ENCODE measurements around the gene PATE4. TPM values are rescaled to one million over a fixed set of nuclear protein-coding genes. Genes with fewer than 3 reads are reported as not detected.
A peak's percentile ranks its signal among the peaks of the same experiment; 100 is the strongest.

PATE4 gene
- polyA plus RNA-seq, 1 of the 3 experiments (the other 2 are of a cell fraction), result not detected

- no peak overlapping the region for H2AFZ ChIP-seq (ENCODE audit: low read depth)
- H3K27ac ChIP-seq (ENCODE audit: low read depth in 2 of 2, low read length in 1 of 2), result no peak overlapping the region
- H3F3A ChIP-seq (replicated peaks; ENCODE audit: insufficient read depth), result peaks cover 3% of the 10 kb centered on the region
- DNase-seq, result no peak
- WGBS (ENCODE audit: low lambda C conversion rate), result 73% methylated on average over 8 of the region's 8 CpGs
- POLR2A ChIA-PET, result no interaction called here
- no peak for TF ChIP-seq MAX (IDR thresholded peaks at IDR 0.05; ENCODE audit: low read depth)
- TF ChIP-seq RXRA (IDR thresholded peaks at IDR 0.05; ENCODE audit: borderline replicate concordance, low read depth), result no peak
- TF ChIP-seq ELF1 (IDR thresholded peaks at IDR 0.05), result no peak
- TF ChIP-seq, protein P1, sequence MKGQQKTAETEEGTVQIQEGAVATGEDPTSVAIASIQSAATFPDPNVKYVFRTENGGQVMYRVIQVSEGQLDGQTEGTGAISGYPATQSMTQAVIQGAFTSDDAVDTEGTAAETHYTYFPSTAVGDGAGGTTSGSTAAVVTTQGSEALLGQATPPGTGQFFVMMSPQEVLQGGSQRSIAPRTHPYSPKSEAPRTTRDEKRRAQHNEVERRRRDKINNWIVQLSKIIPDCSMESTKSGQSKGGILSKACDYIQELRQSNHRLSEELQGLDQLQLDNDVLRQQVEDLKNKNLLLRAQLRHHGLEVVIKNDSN (IDR thresholded peaks at IDR 0.05; ENCODE audit: borderline replicate concordance, low read depth), result no peak
- TF ChIP-seq TEAD4 (IDR thresholded peaks at IDR 0.05; ENCODE audit: borderline replicate concordance, insufficient read depth), result no peak
- no peak for TF ChIP-seq FOSL2 (IDR thresholded peaks at IDR 0.05; ENCODE audit: borderline replicate concordance, low read depth)
- no peaks in the 10 kb centered on the region for H3K9me2 ChIP-seq
- no peaks in the 10 kb centered on the region for H3K27me3 ChIP-seq (ENCODE audit: insufficient read depth)
- H3K4me3 ChIP-seq (ENCODE audit: low read depth in 2 of 2, low read length in 1 of 2), result no peak overlapping the region
- H3K36me3 ChIP-seq (replicated peaks in 1 of 2; ENCODE audit: control insufficient read depth in 1 of 2, insufficient read depth in 2 of 2, low read length in 1 of 2), result no peaks in the 10 kb centered on the region
- CTCF ChIA-PET, result interaction anchor here (0.7 kb wide), 1 partner anchor 286 kb away, joined by 3 read pairs; no protein-coding TSS in a partner anchor
- no peak overlapping the region for H3K4me2 ChIP-seq
- H3K9ac ChIP-seq, result no peak overlapping the region
- H4K20me1 ChIP-seq (ENCODE audit: insufficient read depth), result no peaks in the 10 kb centered on the region
- no peaks in the 10 kb centered on the region for H3K9me3 ChIP-seq
- H3K79me2 ChIP-seq (ENCODE audit: insufficient read depth), result 0 out of 2 replicates have a peak, but pooled peaks cover 1% of the 10 kb centered on the region
- no peaks in the 10 kb centered on the region; a peak in 1 of 4 replicates for H3K4me1 ChIP-seq (ENCODE audit: control insufficient read depth in 1 of 2, insufficient read depth in 2 of 2, low read depth in 1 of 2, low read length in 1 of 2)
These were observed 50.3 kb downstream of the PATE4 start for GRCh38 chr11:125883375-125883774.

- H3K79me2 ChIP-seq (ENCODE audit: insufficient read depth), result peaks cover 11% of the 10 kb centered on the region; the same call in 1 of the 2 replicates
- peaks cover 0 to under 1% of the 10 kb centered on the region in 2 experiments for H3K36me3 ChIP-seq (replicated peaks in 1 of 2; ENCODE audit: control insufficient read depth in 1 of 2, insufficient read depth in 2 of 2, low read length in 1 of 2)
- H3K4me3 ChIP-seq (ENCODE audit: low read depth in 2 of 2, low read length in 1 of 2), result peak overlapping the region in 1 of 2 experiments; percentile 82; a peak in 1 of 4 replicates
- H3K4me1 ChIP-seq (ENCODE audit: control insufficient read depth in 1 of 2, insufficient read depth in 2 of 2, low read depth in 1 of 2, low read length in 1 of 2), result no peaks in the 10 kb centered on the region; a peak in 2 of 4 replicates
- ChIA-PET CTCF (interaction anchor here (0.9 to 3.6 kb wide), 4 partner anchors 10 to 458 kb away, joined by 3 to 22 read pairs (median 4); no protein-coding TSS in a partner anchor), POLR2A (interaction anchor here (1.3 to 1.5 kb wide), 3 partner anchors 12 to 294 kb away, joined by 3 to 11 read pairs (median 6); partner anchors contain the start of genes PUS3 and STT3A)
- DNase-seq, result no peak
- no peaks in the 10 kb centered on the region for H3K27me3 ChIP-seq (ENCODE audit: insufficient read depth)
- H3K9me3 ChIP-seq, result no peaks in the 10 kb centered on the region
- H3K27ac ChIP-seq (ENCODE audit: low read depth in 2 of 2, low read length in 1 of 2), result no peak overlapping the region
- peaks cover 13% of the 10 kb centered on the region for H3F3A ChIP-seq (replicated peaks; ENCODE audit: insufficient read depth)
- H3K9ac ChIP-seq, result no peak overlapping the region
- H3K4me2 ChIP-seq, result no peak overlapping the region
- no peaks in the 10 kb centered on the region for H4K20me1 ChIP-seq (ENCODE audit: insufficient read depth)
- 92% methylated on average over 13 of the region's 24 CpGs for WGBS (ENCODE audit: low lambda C conversion rate)
- H2AFZ ChIP-seq (ENCODE audit: low read depth), result peak overlapping the region; percentile 68
- H3K9me2 ChIP-seq, result no peaks in the 10 kb centered on the region
- TF ChIP-seq RAD21 (IDR thresholded peaks at IDR 0.05; ENCODE audit: low read length) (no peak), NRF1 (IDR thresholded peaks at IDR 0.05; ENCODE audit: low read depth, low read length) (no peak), SIN3A (IDR thresholded peaks at IDR 0.05; ENCODE audit: borderline replicate concordance, low read depth, low read length) (no peak), RFX5 (IDR thresholded peaks at IDR 0.05; ENCODE audit: low read length) (no peak), ELF1 (IDR thresholded peaks at IDR 0.05) (no peak), EP300 (IDR thresholded peaks at IDR 0.05; ENCODE audit: borderline replicate concordance in 1 of 2, low read depth in 1 of 2, low read length in 1 of 2) (no peak), SMC3 (IDR thresholded peaks at IDR 0.05; ENCODE audit: low read depth, low read length) (no peak), EZH2phosphoT487 (IDR thresholded peaks at IDR 0.05; ENCODE audit: borderline replicate concordance, low read depth) (no peak), GATA2 (CRISPR knock-in tag; IDR thresholded peaks at IDR 0.05) (no peak)
These were observed 53.9 kb downstream of the PATE4 start for GRCh38 chr11:125886997-125887372.
